HEK293 (cell line): ENCODE data around the gene GP1BB.

Source experiments
- ELK4 ChIP-seq: IDR thresholded peaks from 2 replicates; pipeline ENCODE4 v1.6.1; 2011; ENCODE audit warnings: mild to moderate bottlenecking, low read depth, low read length, borderline replicate concordance
- GLIS2 ChIP-seq: fragments of 450-650 bp; formaldehyde crosslinking; IDR thresholded peaks from 2 replicates; pipeline ENCODE4 v1.5.1; 2016; ENCODE audit warnings: missing biosample characterization, missing genetic modification characterization
- HOXA7 ChIP-seq: sonication (generic); formaldehyde crosslinking; IDR thresholded peaks from 2 replicates; pipeline ENCODE4 v1.8.1; 2022; ENCODE audit warnings: missing genetic modification reagents, borderline replicate concordance
- MEIS1 ChIP-seq: sonication (generic); formaldehyde crosslinking; IDR thresholded peaks from 2 replicates; pipeline ENCODE4 v1.8.1; 2022; ENCODE audit warnings: missing genetic modification reagents, mild to moderate bottlenecking, borderline replicate concordance
- MYNN ChIP-seq: fragments of 450-650 bp; formaldehyde crosslinking; IDR thresholded peaks from 2 replicates; pipeline ENCODE4 v1.5.1; 2016; ENCODE audit warnings: missing biosample characterization, missing genetic modification characterization, borderline replicate concordance
- RBAK ChIP-seq: fragments of 450-650 bp; formaldehyde crosslinking; IDR thresholded peaks from 2 replicates; pipeline ENCODE4 v1.5.1; 2016; ENCODE audit warnings: missing biosample characterization, missing genetic modification characterization
- TCF7L2 ChIP-seq: IDR thresholded peaks from 2 replicates; pipeline ENCODE4 v1.6.1; 2011; ENCODE audit warnings: low read depth, mild to moderate bottlenecking, inconsistent platforms, low read length, moderate library complexity, borderline replicate concordance
- ZFHX2 ChIP-seq: fragments of 450-650 bp; formaldehyde crosslinking; conservative IDR thresholded peaks from 2 replicates; pipeline ENCODE4 v1.5.1; 2016; ENCODE audit warnings: missing biosample characterization, missing genetic modification characterization
- ZFP3 ChIP-seq: fragments of 450-650 bp; formaldehyde crosslinking; IDR thresholded peaks from 2 replicates; pipeline ENCODE4 v1.5.1; 2016; ENCODE audit warnings: low read depth, missing biosample characterization, missing genetic modification characterization
- ZFP37 ChIP-seq: fragments of 450-650 bp; formaldehyde crosslinking; IDR thresholded peaks from 2 replicates; pipeline ENCODE4 v1.5.1; 2016; ENCODE audit warnings: missing biosample characterization, missing genetic modification characterization
- ZNF138 ChIP-seq: fragments of 450-650 bp; formaldehyde crosslinking; IDR thresholded peaks from 2 replicates; pipeline ENCODE4 v1.5.1; 2016; ENCODE audit warnings: missing biosample characterization, missing genetic modification characterization, borderline replicate concordance
- ZNF19 ChIP-seq: fragments of 450-650 bp; formaldehyde crosslinking; IDR thresholded peaks from 2 replicates; pipeline ENCODE4; 2016; ENCODE audit warnings: missing biosample characterization, missing genetic modification characterization, low read depth
- ZNF266 ChIP-seq: fragments of 450-650 bp; formaldehyde crosslinking; IDR thresholded peaks from 2 replicates; pipeline ENCODE4 v1.5.1; 2016; ENCODE audit warnings: missing biosample characterization, missing genetic modification characterization, low read depth
- ZNF280C ChIP-seq: fragments of 450-650 bp; formaldehyde crosslinking; IDR thresholded peaks from 2 replicates; pipeline ENCODE4 v1.5.1; 2016; ENCODE audit warnings: missing biosample characterization, missing genetic modification characterization
- ZNF324 ChIP-seq: fragments of 450-650 bp; formaldehyde crosslinking; IDR thresholded peaks from 2 replicates; pipeline ENCODE4 v1.5.1; 2016; ENCODE audit warnings: missing biosample characterization, missing genetic modification characterization
- ZNF416 ChIP-seq: fragments of 450-650 bp; formaldehyde crosslinking; IDR thresholded peaks from 2 replicates; pipeline ENCODE4 v1.5.1; 2016; ENCODE audit warnings: missing biosample characterization, missing genetic modification characterization
- ZNF426 ChIP-seq: fragments of 450-650 bp; formaldehyde crosslinking; IDR thresholded peaks from 2 replicates; pipeline ENCODE4 v1.5.1; 2017; ENCODE audit warnings: missing biosample characterization, missing genetic modification characterization, mild to moderate bottlenecking, inconsistent platforms, moderate library complexity
- ZNF501 ChIP-seq: fragments of 450-650 bp; formaldehyde crosslinking; IDR thresholded peaks from 2 replicates; pipeline ENCODE4 v1.5.1; 2016; ENCODE audit warnings: missing biosample characterization, missing genetic modification characterization
- ZNF514 ChIP-seq: fragments of 450-650 bp; formaldehyde crosslinking; IDR thresholded peaks from 2 replicates; pipeline ENCODE4 v1.5.1; 2016; ENCODE audit warnings: missing biosample characterization, missing genetic modification characterization
- ZNF521 ChIP-seq: fragments of 450-650 bp; formaldehyde crosslinking; IDR thresholded peaks from 2 replicates; pipeline ENCODE4 v1.5.1; 2017; ENCODE audit warnings: missing biosample characterization, mild to moderate bottlenecking, missing genetic modification characterization
- ZNF529 ChIP-seq: fragments of 450-650 bp; formaldehyde crosslinking; IDR thresholded peaks from 2 replicates; pipeline ENCODE4 v1.5.1; 2017; ENCODE audit warnings: missing genetic modification characterization, missing biosample characterization; ENCODE audit not compliant: insufficient replicate concordance
- ZNF530 ChIP-seq: fragments of 450-650 bp; formaldehyde crosslinking; IDR thresholded peaks from 2 replicates; pipeline ENCODE4 v1.5.1; 2016; ENCODE audit warnings: low read depth, missing biosample characterization, missing genetic modification characterization
- ZNF561 ChIP-seq: fragments of 450-650 bp; IDR thresholded peaks from 2 replicates; pipeline ENCODE4 v1.5.1; 2018; ENCODE audit warnings: missing biosample characterization, missing genetic modification characterization, borderline replicate concordance
- ZNF596 ChIP-seq: fragments of 450-650 bp; IDR thresholded peaks from 2 replicates; pipeline ENCODE4 v1.5.0; 2018; ENCODE audit warnings: missing biosample characterization, mild to moderate bottlenecking, missing genetic modification characterization, moderate library complexity
- ZNF610 ChIP-seq: fragments of 450-650 bp; formaldehyde crosslinking; IDR thresholded peaks from 2 replicates; pipeline ENCODE4 v1.5.1; 2016; ENCODE audit warnings: missing biosample characterization, missing genetic modification characterization, borderline replicate concordance
- ZNF654 ChIP-seq: fragments of 450-650 bp; formaldehyde crosslinking; IDR thresholded peaks from 2 replicates; pipeline ENCODE4 v1.5.1; 2016; ENCODE audit warnings: low read depth, missing biosample characterization, missing genetic modification characterization
- ZNF692 ChIP-seq: fragments of 450-650 bp; formaldehyde crosslinking; IDR thresholded peaks from 2 replicates; pipeline ENCODE4 v1.5.1; 2016; ENCODE audit warnings: missing biosample characterization, missing genetic modification characterization
- ZNF776 ChIP-seq: fragments of 450-650 bp; formaldehyde crosslinking; IDR thresholded peaks from 2 replicates; pipeline ENCODE4 v1.5.0; 2017; ENCODE audit warnings: missing biosample characterization, missing genetic modification characterization, borderline replicate concordance
- ZNF792 ChIP-seq: fragments of 450-650 bp; formaldehyde crosslinking; IDR thresholded peaks from 2 replicates; pipeline ENCODE4 v1.5.1; 2016; ENCODE audit warnings: missing biosample characterization, missing genetic modification characterization
- ZSCAN16 ChIP-seq: fragments of 450-650 bp; formaldehyde crosslinking; IDR thresholded peaks from 2 replicates; pipeline ENCODE4 v1.5.1; 2016; ENCODE audit warnings: missing biosample characterization, missing genetic modification characterization
- ZSCAN4 ChIP-seq: fragments of 450-650 bp; formaldehyde crosslinking; IDR thresholded peaks from 2 replicates; pipeline ENCODE4 v1.5.1; 2017; ENCODE audit warnings: missing biosample characterization, missing genetic modification characterization
- TF ChIP-seq, protein P1 (sequence below): fragments of 450-650 bp; formaldehyde crosslinking; IDR thresholded peaks from 2 replicates; pipeline ENCODE4 v1.5.1; 2016; ENCODE audit warnings: missing biosample characterization, missing genetic modification characterization

GP1BB gene

DNA sequence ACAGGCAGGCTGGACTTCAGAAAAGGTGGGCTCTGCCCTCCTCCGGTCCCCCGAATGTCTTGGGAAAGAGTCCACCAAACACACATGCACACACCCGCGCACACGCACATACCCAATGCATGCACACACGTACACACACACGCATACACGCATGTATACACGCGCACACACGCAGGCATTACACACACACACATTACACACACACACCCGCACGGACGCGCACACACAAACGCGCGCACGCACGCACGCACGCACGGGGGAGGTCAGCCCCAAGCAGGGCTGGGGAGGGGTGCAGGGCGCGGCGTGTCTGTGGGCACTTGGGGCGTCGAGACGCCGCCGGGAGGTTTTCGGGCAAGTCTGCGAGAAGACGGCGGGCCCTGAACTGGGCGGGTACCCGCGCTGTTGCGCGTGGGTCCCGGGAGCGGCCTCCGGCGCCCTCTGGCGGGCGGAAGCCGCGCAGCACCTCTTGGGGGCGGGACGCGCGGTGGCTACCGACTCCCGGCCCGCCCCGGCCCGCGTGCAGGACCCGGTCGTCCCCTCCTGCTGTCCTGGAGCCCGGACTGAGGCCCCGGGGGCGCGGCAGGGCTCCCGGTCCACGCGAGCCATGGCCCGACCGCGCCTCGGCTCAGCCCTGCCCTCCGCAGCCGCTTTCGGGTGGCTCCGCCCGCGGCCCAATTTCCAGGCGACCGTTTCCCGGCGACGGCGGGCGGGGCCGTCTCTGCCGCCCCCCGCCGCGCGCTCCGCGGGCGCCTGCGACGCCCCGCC, 5.5 kb upstream of the GP1BB start (continued):
- TF ChIP-seq ZNF280C (tag by site-specific recombination) (peak; percentile 80; the same call in 1 of the 2 replicates), GLIS2 (tag by site-specific recombination) (no peak), RBAK (no peak), ZNF501 (tag by site-specific recombination) (0 out of 2 replicates have a peak, but pooled peaks have one; percentile 24), ZNF416 (tag by site-specific recombination) (no peak), ZFHX2 (tag by site-specific recombination) (peak; percentile 66), ZNF776 (tag by site-specific recombination) (no peak), ZNF792 (tag by site-specific recombination) (peak; percentile 85), ZNF529 (tag by site-specific recombination) (no peak), ZNF324 (tag by site-specific recombination) (no peak), ZNF19 (tag by site-specific recombination) (no peak), ELK4 (no peak), ZNF610 (tag by site-specific recombination) (no peak), ZNF654 (0 out of 2 replicates have a peak, but pooled peaks have one; percentile 11), ZNF138 (tag by site-specific recombination) (no peak), ZSCAN16 (tag by site-specific recombination) (no peak), ZNF596 (tag by site-specific recombination) (no peak), MEIS1 (CRISPR knock-in tag) (no peak), TCF7L2 (no peak), HOXA7 (CRISPR knock-in tag) (no peak), ZNF514 (tag by site-specific recombination) (no peak), ZSCAN4 (tag by site-specific recombination) (peak; percentile 96), ZNF266 (tag by site-specific recombination) (no peak), ZNF692 (tag by site-specific recombination) (peak; percentile 68; the same call in 1 of the 2 replicates), ZFP37 (no peak), ZNF426 (tag by site-specific recombination) (no peak), ZFP3 (tag by site-specific recombination) (no peak), ZNF521 (tag by site-specific recombination) (no peak), MYNN (tag by site-specific recombination) (no peak), ZNF561 (tag by site-specific recombination) (0 out of 2 replicates have a peak, but pooled peaks have one; percentile 71), ZNF530 (tag by site-specific recombination) (no peak)
- TF ChIP-seq, protein P1, sequence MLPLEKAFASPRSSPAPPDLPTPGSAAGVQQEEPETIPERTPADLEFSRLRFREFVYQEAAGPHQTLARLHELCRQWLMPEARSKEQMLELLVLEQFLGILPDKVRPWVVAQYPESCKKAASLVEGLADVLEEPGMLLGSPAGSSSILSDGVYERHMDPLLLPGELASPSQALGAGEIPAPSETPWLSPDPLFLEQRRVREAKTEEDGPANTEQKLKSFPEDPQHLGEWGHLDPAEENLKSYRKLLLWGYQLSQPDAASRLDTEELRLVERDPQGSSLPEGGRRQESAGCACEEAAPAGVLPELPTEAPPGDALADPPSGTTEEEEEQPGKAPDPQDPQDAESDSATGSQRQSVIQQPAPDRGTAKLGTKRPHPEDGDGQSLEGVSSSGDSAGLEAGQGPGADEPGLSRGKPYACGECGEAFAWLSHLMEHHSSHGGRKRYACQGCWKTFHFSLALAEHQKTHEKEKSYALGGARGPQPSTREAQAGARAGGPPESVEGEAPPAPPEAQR (tag by site-specific recombination), result no peak
